Measurements from ENCODE around the gene TMCC2. TPM values are rescaled to one million over a fixed set of nuclear protein-coding genes. Genes with fewer than 3 reads are reported as not detected.

Gene TMCC2
- total RNA-seq, 1 experiment from 2014 or later: 3.1 TPM

- in situ Hi-C loops (cut with HindIII; ENCODE audit: low pct_unique_long_range_greater_than_20kb, low sequenced_read_pairs) (no loop called here), intact Hi-C loops (cut with micrococcal nuclease; ENCODE audit: unreplicated experiment) (loop anchor here (10.0 kb wide), 2 partner anchors 126 to 266 kb away; partner anchors contain the start of gene RBBP5)
- TF ChIP-seq CTCF (IDR thresholded peaks at IDR 0.05): no peak
- TF ChIP-seq REST (IDR thresholded peaks at IDR 0.05; ENCODE audit: insufficient read depth in 1 of 2, low read depth in 2 of 2, low read length in 1 of 2): no peak
- no peak for TF ChIP-seq SIN3A (IDR thresholded peaks at IDR 0.05; ENCODE audit: borderline replicate concordance, insufficient read depth, low read depth, low read length)
- POLR2A ChIA-PET: no interaction called here
- CTCF ChIA-PET: no interaction called here
- Histone ChIP-seq H3K27ac (ENCODE audit: low read length) (no peak overlapping the region), H3K4me1 (ENCODE audit: control insufficient read depth, insufficient read depth, low read length) (no peaks in the 10 kb centered on the region), H3K36me3 (ENCODE audit: control insufficient read depth, insufficient read depth, low read length) (no peaks in the 10 kb centered on the region), H3K4me3 (ENCODE audit: low read depth in 2 of 2, low read length in 2 of 2) (no peak overlapping the region), H3K27me3 (ENCODE audit: control insufficient read depth, insufficient read depth, low read length) (no peaks in the 10 kb centered on the region), H3K9me3 (ENCODE audit: control insufficient read depth, insufficient read depth, low read depth, low read length) (no peaks in the 10 kb centered on the region)
- ATAC-seq: no peak
- no peak for DNase-seq (ENCODE audit: low read depth, low spot score)
- no TSS peak for BruUV-seq (replicated peaks)
Measured at GRCh38 chr1:205250699-205251098, 23.0 kb downstream of the TMCC2 start.

GRCh38 chr1:205251576-205251975 lies 23.8 kb downstream of the TMCC2 start:
- TF ChIP-seq CTCF (IDR thresholded peaks at IDR 0.05) (no peak), SIN3A (IDR thresholded peaks at IDR 0.05; ENCODE audit: borderline replicate concordance, insufficient read depth, low read depth, low read length) (no peak), REST (IDR thresholded peaks at IDR 0.05; ENCODE audit: insufficient read depth in 1 of 2, low read depth in 2 of 2, low read length in 1 of 2) (no peak), POLR2AphosphoS5 (IDR thresholded peaks at IDR 0.05; ENCODE audit: low read depth, low read length) (no peak), TCF7L2 (IDR thresholded peaks at IDR 0.05; ENCODE audit: low read depth, low read length) (no peak)
- DNase-seq (ENCODE audit: low read depth, low spot score) (no peak), ATAC-seq (no peak)
- BruUV-seq (replicated peaks): no TSS peak
- ChIA-PET CTCF (no interaction called here), POLR2A (no interaction called here)
- in situ Hi-C loops (cut with HindIII; ENCODE audit: low pct_unique_long_range_greater_than_20kb, low sequenced_read_pairs) (no loop called here), intact Hi-C loops (cut with micrococcal nuclease; ENCODE audit: unreplicated experiment) (loop anchor here (10.0 kb wide), 2 partner anchors 127 to 267 kb away; partner anchors contain the start of gene RBBP5)
- Histone ChIP-seq H3K9me3 (ENCODE audit: control insufficient read depth, insufficient read depth, low read depth, low read length) (no peaks in the 10 kb centered on the region), H3K4me3 (ENCODE audit: low read depth in 2 of 2, low read length in 2 of 2) (no peak overlapping the region), H3K4me1 (ENCODE audit: control insufficient read depth, insufficient read depth, low read length) (no peaks in the 10 kb centered on the region), H3K36me3 (ENCODE audit: control insufficient read depth, insufficient read depth, low read length) (no peaks in the 10 kb centered on the region), H3K27me3 (ENCODE audit: control insufficient read depth, insufficient read depth, low read length) (no peaks in the 10 kb centered on the region), H3K27ac (ENCODE audit: low read length) (no peak overlapping the region)
